HL-60 (cell line): ENCODE data around the gene MPP2.

Experiments
- CTCF ChIP-seq: IDR thresholded peaks from one replicate; pipeline ENCODE4 v1.5.1; 2011; ENCODE audit warnings: low read length, control low read depth, inconsistent platforms; ENCODE audit not compliant: insufficient read depth
- GABPA ChIP-seq: IDR thresholded peaks from 2 replicates; pipeline ENCODE4 v1.6.1; 2012; ENCODE audit warnings: low read depth
- REST ChIP-seq: IDR thresholded peaks from 2 replicates; pipeline ENCODE4 v1.6.1; 2012; ENCODE audit warnings: low read depth; ENCODE audit not compliant: insufficient replicate concordance

GRCh38 chr17:43857141-43857540 is 50.2 kb downstream of the MPP2 start:
- TF ChIP-seq CTCF (no peak), GABPA (no peak), REST (no peak)
